Neuronal stem cell (in vitro differentiated cells): ENCODE data around the gene GPR3.

Experiments used
- DNase-seq: peaks from one replicate; pipeline ENCODE4 v3.0.0-alpha.2; 2013; ENCODE audit warnings: low spot score
- H2AFZ ChIP-seq: one replicate; pipeline ENCODE4 v1.6.1; 2013; ENCODE audit warnings: mild to moderate bottlenecking, low read length, inconsistent platforms
- H2AK5ac ChIP-seq: 2 replicates; pipeline ENCODE4 v1.6.1; 2013; ENCODE audit warnings: low read depth, mild to moderate bottlenecking, inconsistent platforms, low read length, moderate library complexity, mixed read lengths
- H2BK120ac ChIP-seq: 2 replicates; pipeline ENCODE4 v1.6.1; 2013; ENCODE audit warnings: low read depth, mild to moderate bottlenecking, inconsistent platforms, low read length, moderate library complexity, mixed read lengths
- H2BK12ac ChIP-seq: one replicate; pipeline ENCODE4 v1.6.1; 2013; ENCODE audit warnings: low read length, inconsistent platforms
- H2BK15ac ChIP-seq: 2 replicates; pipeline ENCODE4 v1.6.1; 2013; ENCODE audit warnings: mild to moderate bottlenecking, low read length, inconsistent platforms, mixed read lengths
- H2BK5ac ChIP-seq: one replicate; pipeline ENCODE4 v1.6.1; 2013; ENCODE audit warnings: inconsistent platforms, mild to moderate bottlenecking, low read length, moderate library complexity
- H3K14ac ChIP-seq: one replicate; pipeline ENCODE4 v1.6.1; 2013; ENCODE audit warnings: low read length, inconsistent platforms
- H3K18ac ChIP-seq: 2 replicates; pipeline ENCODE4 v1.6.1; 2013; ENCODE audit warnings: low read length, inconsistent platforms
- H3K23ac ChIP-seq: 2 replicates; pipeline ENCODE4 v1.6.1; 2013; ENCODE audit warnings: low read depth, mild to moderate bottlenecking, mixed read lengths, low read length, inconsistent platforms; ENCODE audit not compliant: poor library complexity
- H3K27ac ChIP-seq: replicated peaks from 3 replicates; pipeline ENCODE4 v1.5.1; 2013; ENCODE audit warnings: low read length, inconsistent platforms
- H3K27me3 ChIP-seq, 3 experiments: 2 replicates each; pipeline ENCODE4 v1.6.1; 2013; ENCODE audit warnings: low read length in 3 of 3, mild to moderate bottlenecking in 2 of 3, inconsistent platforms in 1 of 3, low read depth in 1 of 3, mixed read lengths in 1 of 3, moderate library complexity in 1 of 3; ENCODE audit not compliant: control insufficient read depth in 3 of 3, insufficient read depth in 3 of 3
- H3K36me3 ChIP-seq, 2 donors: replicated peaks in 1 of 2; 2 replicates each; pipeline ENCODE4 v1.6.1; 2013; ENCODE audit warnings: low read length in 2 of 2; ENCODE audit not compliant: control insufficient read depth in 2 of 2, insufficient read depth in 2 of 2
- H3K4ac ChIP-seq: 2 replicates; pipeline ENCODE4 v1.6.1; 2013; ENCODE audit warnings: inconsistent platforms, mild to moderate bottlenecking, low read length, moderate library complexity
- H3K4me1 ChIP-seq, 2 donors: 1 replicate in 1 of 2; 2 replicates in 1 of 2; pipeline ENCODE4 v1.6.1; 2013; ENCODE audit warnings: low read length in 2 of 2, low read depth in 1 of 2; ENCODE audit not compliant: control insufficient read depth in 2 of 2, insufficient read depth in 1 of 2
- H3K4me2 ChIP-seq: one replicate; pipeline ENCODE4 v1.6.1; 2013; ENCODE audit warnings: mild to moderate bottlenecking, low read length, inconsistent platforms; ENCODE audit not compliant: insufficient read depth, poor library complexity, severe bottlenecking
- H3K4me3 ChIP-seq, 2 donors: 2 replicates each; pipeline ENCODE4 v1.5.1; 2013; ENCODE audit warnings: low read length in 2 of 2, mild to moderate bottlenecking in 2 of 2, inconsistent platforms in 1 of 2, moderate library complexity in 1 of 2
- H3K79me1 ChIP-seq: one replicate; pipeline ENCODE4 v1.6.1; 2013; ENCODE audit warnings: low read depth, mild to moderate bottlenecking, inconsistent platforms, low read length, moderate library complexity
- H3K9ac ChIP-seq: one replicate; pipeline ENCODE4 v1.6.1; 2013; ENCODE audit warnings: mild to moderate bottlenecking, low read depth, low read length, inconsistent platforms; ENCODE audit not compliant: poor library complexity
- H3K9me3 ChIP-seq, 2 donors: replicated peaks in 1 of 2; 2 replicates each; pipeline versions ENCODE3 to v1.6.1; 2013; ENCODE audit warnings: low read length in 2 of 2, mild to moderate bottlenecking in 2 of 2, inconsistent platforms in 1 of 2, low read depth in 1 of 2, mixed read lengths in 1 of 2, moderate library complexity in 1 of 2; ENCODE audit not compliant: control insufficient read depth in 2 of 2, insufficient read depth in 1 of 2
- H4K8ac ChIP-seq: one replicate; pipeline ENCODE4 v1.6.1; 2013; ENCODE audit warnings: low read depth, mild to moderate bottlenecking, inconsistent platforms, low read length, moderate library complexity
- H4K91ac ChIP-seq: one replicate; pipeline ENCODE4 v1.6.1; 2013; ENCODE audit warnings: low read length, low read depth, mild to moderate bottlenecking, inconsistent platforms; ENCODE audit not compliant: poor library complexity
- WGBS, 2 donors: extraction: QIAGEN DNeasy Blood & Tissue Kit; methylation state at CpG; one replicate each; pipeline ENCODE4 v1.1.7; 2013; ENCODE audit warnings: missing lambda C conversion rate in 2 of 2, mixed read lengths in 1 of 2; ENCODE audit not compliant: insufficient read length in 2 of 2, insufficient replicate concordance in 1 of 2; ENCODE audit errors: extremely low coverage in 2 of 2; 5-methylcytosine and 5-hydroxymethylcytosine counted together

Gene GPR3

DNA sequence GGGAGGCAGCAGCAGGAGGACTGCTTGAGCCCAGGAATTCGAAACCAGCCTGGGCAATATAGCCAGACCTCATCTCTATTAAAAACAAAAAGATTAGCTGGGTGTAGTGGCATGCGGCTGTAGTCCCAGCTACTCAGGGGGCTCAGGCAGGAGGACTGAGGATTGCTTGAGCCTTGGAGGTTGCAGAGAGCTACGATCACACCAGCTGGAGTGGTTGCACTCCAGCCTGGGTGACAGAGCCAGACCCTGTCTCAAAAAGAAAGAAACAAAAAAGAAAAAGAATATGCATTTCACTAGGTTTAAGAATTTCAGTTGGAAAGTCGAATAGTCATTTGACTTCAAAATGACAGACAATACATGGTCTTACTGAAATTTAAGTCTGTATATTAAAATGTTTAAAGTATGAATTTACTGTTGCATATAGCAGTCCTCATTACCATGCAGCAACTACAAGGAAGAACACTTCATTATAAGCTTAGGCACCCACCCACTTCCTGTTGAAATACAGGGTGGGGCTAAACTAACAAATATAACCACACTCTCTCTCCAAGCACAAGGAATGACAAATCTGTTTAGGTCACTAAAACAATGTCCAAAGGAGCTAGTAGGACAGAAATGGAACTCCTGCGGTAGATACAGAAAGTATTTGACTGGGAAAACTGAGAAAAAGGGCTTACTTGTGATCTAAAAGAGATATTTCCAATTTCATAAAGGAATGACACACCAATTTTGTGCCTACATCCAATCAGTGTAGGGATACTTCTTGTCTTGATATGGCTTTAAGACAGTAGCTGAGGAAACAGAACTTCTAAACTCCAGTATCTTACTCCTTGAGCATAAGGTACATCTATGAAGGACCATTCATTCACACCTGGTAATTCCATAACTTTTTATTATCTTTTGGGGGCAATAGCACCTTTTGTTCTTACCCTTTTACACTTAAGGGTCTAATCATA is 44.1 kb downstream of the GPR3 start:
- Histone ChIP-seq H3K18ac (no peak overlapping the region), H4K91ac (no peak overlapping the region), H2AK5ac (no peak overlapping the region), H2BK5ac (no peak overlapping the region), H3K79me1 (no peaks in the 10 kb centered on the region), H3K4me2 (no peak overlapping the region), H3K9me3 (no peaks in the 10 kb centered on the region), H2AFZ (no peak overlapping the region), H2BK15ac (no peak overlapping the region), H3K4me3 (no peak overlapping the region), H4K8ac (no peak overlapping the region), H3K4me1 (peaks cover 2 to 11% of the 10 kb centered on the region in 2 donors), H3K23ac (no peak overlapping the region), H3K27me3 (no peaks in the 10 kb centered on the region), H3K27ac (no peak overlapping the region), H3K9ac (no peak overlapping the region), H3K14ac (no peak overlapping the region), H2BK12ac (no peak overlapping the region), H2BK120ac (no peak overlapping the region), H3K4ac (no peak overlapping the region), H3K36me3 (peaks cover 0 to 23% of the 10 kb centered on the region in 2 donors)
- WGBS, 2 donors = no CpG with 5 or more reads among the region's 5 CpGs
- no peak for DNase-seq

DNA sequence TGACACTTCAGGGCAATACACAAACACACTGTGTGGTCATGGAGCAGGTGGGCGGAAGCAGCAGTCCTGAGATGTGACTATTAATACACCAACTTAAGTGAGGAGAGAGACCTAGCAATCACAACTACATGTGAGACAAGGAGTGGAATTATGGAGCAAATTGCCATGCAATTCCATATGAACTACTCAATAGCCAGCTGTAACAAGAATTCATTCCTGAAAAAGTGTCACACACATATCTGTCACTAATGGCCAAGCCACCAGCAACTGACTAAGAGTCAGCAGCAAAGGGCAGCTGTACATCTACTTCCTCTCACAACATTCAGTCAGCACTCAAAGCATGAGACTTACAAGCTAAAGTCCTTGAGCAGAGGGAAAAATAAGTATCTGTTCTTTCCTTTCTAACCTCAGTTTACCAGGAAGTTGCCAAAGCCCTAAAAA is 46.2 kb downstream of the GPR3 start:
- Histone ChIP-seq H3K4me2 (no peak overlapping the region), H2AFZ (no peak overlapping the region), H3K36me3 (peaks cover 0 to 26% of the 10 kb centered on the region in 2 donors), H3K27ac (no peak overlapping the region), H2BK12ac (no peak overlapping the region), H3K4me3 (no peak overlapping the region), H2BK5ac (no peak overlapping the region), H3K14ac (no peak overlapping the region), H4K8ac (no peak overlapping the region), H2AK5ac (no peak overlapping the region), H2BK120ac (no peak overlapping the region), H3K4me1 (peaks cover 2 to 11% of the 10 kb centered on the region in 2 donors), H3K4ac (no peak overlapping the region), H3K18ac (no peak overlapping the region), H4K91ac (no peak overlapping the region), H3K9me3 (no peaks in the 10 kb centered on the region), H3K9ac (no peak overlapping the region), H3K79me1 (no peaks in the 10 kb centered on the region), H3K23ac (no peak overlapping the region), H3K27me3 (no peaks in the 10 kb centered on the region), H2BK15ac (no peak overlapping the region)
- DNase-seq = no peak
- no CpG with 5 or more reads among the region's 1 CpG for WGBS, 2 donors

DNA sequence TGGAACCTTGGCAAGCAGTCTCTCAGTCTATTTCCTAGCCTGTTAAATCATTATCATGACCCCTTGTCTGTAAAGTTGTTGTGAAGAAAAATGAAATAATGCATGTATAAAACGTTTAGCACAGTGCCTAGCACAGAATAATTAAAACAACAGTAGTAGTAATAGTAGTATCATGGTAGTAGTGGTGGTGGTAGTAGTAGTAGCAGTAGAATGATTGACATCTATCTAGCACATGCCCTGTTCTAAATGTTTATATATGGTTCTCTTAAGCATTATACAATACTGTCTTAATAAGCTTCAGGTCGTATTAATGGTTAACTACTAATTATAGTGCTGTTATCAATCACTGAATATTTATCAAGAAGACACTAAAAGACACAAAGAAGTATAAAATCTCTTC is 46.7 kb downstream of the GPR3 start:
- no peak for DNase-seq
- Histone ChIP-seq H3K23ac (no peak overlapping the region), H3K4me2 (no peak overlapping the region), H3K4ac (no peak overlapping the region), H3K9me3 (no peaks in the 10 kb centered on the region), H2BK120ac (no peak overlapping the region), H3K4me1 (peaks cover 2 to 11% of the 10 kb centered on the region in 2 donors), H3K18ac (no peak overlapping the region), H2BK5ac (no peak overlapping the region), H2AFZ (no peak overlapping the region), H3K9ac (no peak overlapping the region), H3K79me1 (no peaks in the 10 kb centered on the region), H3K27ac (no peak overlapping the region), H2AK5ac (no peak overlapping the region), H3K14ac (no peak overlapping the region), H2BK15ac (no peak overlapping the region), H3K36me3 (peaks cover 0 to 28% of the 10 kb centered on the region in 2 donors), H4K8ac (no peak overlapping the region), H4K91ac (no peak overlapping the region), H2BK12ac (no peak overlapping the region), H3K4me3 (no peak overlapping the region), H3K27me3 (no peaks in the 10 kb centered on the region)
- WGBS, 2 donors = no CpG with 5 or more reads among the region's 2 CpGs

DNA sequence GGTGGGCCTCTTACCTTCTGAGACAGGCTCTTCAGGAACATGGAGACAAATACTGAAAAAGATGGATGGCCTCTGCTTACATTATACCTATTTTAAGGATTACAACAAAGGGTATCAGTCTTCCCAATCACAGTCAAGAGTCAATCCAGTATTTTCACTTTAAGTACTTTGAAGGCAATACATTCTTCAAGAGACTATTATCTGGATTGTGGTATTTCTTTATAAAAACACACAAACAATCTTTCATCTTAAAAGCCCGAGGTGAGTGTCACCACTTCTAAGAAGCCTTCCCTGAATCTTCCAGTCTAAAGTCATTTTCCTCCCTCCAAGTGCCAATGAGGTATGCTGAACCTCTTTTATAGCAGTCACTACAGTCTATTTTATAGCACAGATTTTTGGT is 52.2 kb downstream of the GPR3 start:
- no peak overlapping the region for H2AFZ ChIP-seq
- H3K23ac ChIP-seq = no peak overlapping the region
- no peak overlapping the region for H3K4me3 ChIP-seq
- H3K79me1 ChIP-seq = no peaks in the 10 kb centered on the region
- no peak overlapping the region for H3K27ac ChIP-seq
- no peak overlapping the region for H2AK5ac ChIP-seq
- H2BK12ac ChIP-seq = no peak overlapping the region
- H3K4me1 ChIP-seq = peaks cover 11 to 12% of the 10 kb centered on the region in 2 donors
- no peak overlapping the region for H3K4me2 ChIP-seq
- no peak overlapping the region for H4K91ac ChIP-seq
- peaks cover 0 to 36% of the 10 kb centered on the region in 2 donors for H3K36me3 ChIP-seq
- H3K18ac ChIP-seq = no peak overlapping the region
- peaks cover 0 to 2% of the 10 kb centered on the region in 2 donors for H3K9me3 ChIP-seq
- no peak overlapping the region for H2BK15ac ChIP-seq
- H3K27me3 ChIP-seq = no peaks in the 10 kb centered on the region
- no peak overlapping the region for H2BK120ac ChIP-seq
- no peak overlapping the region for H4K8ac ChIP-seq
- H3K9ac ChIP-seq = no peak overlapping the region
- DNase-seq = no peak
- H3K14ac ChIP-seq = no peak overlapping the region
- H3K4ac ChIP-seq = no peak overlapping the region
- no CpG with 5 or more reads among the region's 1 CpG for WGBS, 2 donors
- H2BK5ac ChIP-seq = no peak overlapping the region
